Measurements from ENCODE around the gene RPS15. TPM values are rescaled to one million over a fixed set of nuclear protein-coding genes. Genes with fewer than 3 reads are reported as not detected.
A peak's percentile ranks its signal among the peaks of the same experiment; 100 is the strongest.

RPS15 gene
- 352 and 534 TPM in 2 replicates for total RNA-seq

GRCh38 chr19:1438035-1438932 lies at the start of gene RPS15:
Gene RPS15 (plus strand): TSS chr19:1438396. CDS start chr19:1438426, 30 bp downstream.
- DNase-seq (ENCODE audit: low read depth in 2 of 2), result peak; percentile 90 to 95

DNA sequence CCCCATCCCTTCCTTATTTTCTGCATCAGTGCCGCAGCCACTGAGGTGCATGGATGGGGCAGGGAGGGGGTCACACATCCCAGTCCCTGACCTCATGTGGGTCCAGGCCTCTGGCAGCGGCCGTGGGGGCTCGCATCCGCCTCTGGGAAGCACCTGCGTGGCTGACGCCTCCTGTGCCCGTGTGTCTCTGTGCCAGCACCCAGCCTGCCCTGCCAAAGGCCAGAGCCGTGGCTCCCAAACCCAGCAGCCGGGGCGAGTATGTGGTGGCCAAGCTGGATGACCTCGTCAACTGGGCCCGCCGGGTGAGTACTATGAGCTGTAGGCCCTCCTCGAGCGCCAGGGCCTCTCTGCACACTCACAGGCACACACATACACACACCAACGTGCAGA lies 49.6 kb upstream of the RPS15 start:
- DNase-seq (ENCODE audit: low read depth in 2 of 2), result no peak

- DNase-seq (ENCODE audit: low read depth in 2 of 2), result no peak
Measured at GRCh38 chr19:1389033-1389940, 48.9 kb upstream of the RPS15 start.

DNA sequence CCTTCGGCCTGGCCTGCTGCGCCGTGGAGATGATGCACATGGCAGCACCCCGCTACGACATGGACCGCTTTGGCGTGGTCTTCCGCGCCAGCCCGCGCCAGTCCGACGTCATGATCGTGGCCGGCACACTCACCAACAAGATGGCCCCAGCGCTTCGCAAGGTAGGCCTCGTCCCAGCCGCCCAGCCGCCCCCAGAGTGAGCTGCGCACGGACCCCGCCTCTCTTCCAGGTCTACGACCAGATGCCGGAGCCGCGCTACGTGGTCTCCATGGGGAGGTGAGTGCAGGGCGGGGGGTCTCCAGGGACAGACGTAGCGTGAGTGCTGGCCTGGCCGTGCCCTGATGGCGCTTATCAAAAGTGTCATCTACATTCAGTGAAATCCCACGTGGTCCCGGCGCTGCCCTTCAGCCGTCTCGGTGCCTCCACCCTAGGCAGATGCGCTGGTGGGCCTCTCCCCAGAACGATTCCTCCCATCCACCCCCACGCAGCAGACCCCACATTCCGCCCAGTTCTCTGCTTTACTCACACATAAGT lies 47.2 kb upstream of the RPS15 start:
- no peak for DNase-seq (ENCODE audit: low read depth in 2 of 2)

- DNase-seq (ENCODE audit: low read depth in 2 of 2), result no peak
Measured at GRCh38 chr19:1392407-1392806, 45.8 kb upstream of the RPS15 start.

DNA sequence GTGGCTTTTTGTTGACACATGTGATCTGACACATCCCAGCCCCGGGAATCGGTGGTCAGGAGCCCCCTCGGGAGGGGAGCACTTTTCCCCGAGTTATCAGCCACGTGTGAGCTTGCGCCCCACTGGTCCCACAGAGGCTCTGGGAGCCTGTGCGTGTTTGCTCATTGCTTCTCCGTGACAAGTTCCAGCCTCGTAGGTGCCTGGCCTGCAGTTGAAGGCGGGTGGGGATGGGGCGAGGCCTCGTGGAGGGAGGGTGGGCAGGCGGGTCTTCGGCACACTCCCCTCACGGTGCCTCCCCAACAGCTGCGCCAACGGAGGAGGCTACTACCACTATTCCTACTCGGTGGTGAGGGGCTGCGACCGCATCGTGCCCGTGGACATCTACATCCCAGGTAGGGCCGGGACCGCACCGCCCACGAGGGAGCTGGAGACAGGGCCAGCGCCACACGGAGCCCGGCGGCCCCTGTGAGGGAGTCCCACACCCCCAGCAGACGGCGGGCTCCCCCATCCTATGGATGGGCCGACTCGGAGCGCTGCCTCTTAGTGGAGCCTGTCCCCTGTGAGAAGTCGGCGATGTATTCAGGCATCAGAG lies 45.2 kb upstream of the RPS15 start:
- DNase-seq (ENCODE audit: low read depth in 2 of 2), result no peak

- no peak for DNase-seq (ENCODE audit: low read depth in 2 of 2)
Measured at GRCh38 chr19:1393841-1394240, 44.4 kb upstream of the RPS15 start.

DNA sequence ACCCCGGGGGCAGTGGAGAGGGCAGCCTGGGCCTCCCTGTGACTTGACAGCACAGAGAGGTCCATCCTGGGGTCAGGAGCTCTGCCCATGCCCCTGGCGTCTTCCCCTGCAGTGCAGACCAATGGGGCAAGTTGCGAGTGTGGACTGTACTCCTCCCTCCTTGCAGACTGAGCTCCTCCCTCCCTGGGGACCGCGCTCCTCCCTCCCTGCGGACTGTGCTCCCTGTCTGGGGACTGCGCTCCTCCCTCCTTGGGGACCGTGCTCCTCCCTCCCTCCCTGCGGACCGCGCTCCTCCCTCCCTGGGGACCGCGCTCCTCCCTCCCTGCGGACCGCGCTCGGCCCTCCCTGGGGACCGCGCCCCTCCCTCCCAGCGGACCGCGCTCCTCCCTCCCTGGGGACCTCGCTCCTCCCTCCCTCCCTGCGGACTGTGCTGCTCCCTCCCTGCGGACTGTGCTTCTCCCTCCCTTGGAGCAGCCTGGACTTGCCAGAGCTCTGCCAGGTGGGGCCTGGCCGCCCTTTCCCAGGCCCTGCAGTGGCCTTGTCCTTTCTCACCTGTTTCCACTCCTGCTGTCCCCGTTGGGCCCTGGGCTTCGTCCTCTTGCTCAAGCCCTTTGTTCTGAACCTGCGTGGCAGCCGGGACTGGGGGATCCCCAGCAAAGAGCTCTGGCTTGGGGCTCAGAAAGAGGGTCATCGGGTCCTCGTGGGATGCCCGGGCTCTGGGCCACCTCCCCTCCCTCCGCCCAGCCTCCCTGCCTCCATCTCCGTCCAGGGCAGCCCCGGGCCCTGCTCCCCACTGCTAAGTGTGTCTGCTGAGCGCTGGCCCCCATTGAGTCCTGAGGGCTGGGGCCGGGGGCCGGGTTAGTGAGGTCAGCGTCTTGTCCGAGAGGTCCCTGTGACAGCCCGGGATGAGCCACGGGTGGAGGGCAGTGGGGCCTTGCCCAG lies 43.7 kb upstream of the RPS15 start:
- DNase-seq (ENCODE audit: low read depth in 2 of 2), result no peak

GRCh38 chr19:1395194-1396018 lies 42.8 kb upstream of the RPS15 start:
- no peak for DNase-seq (ENCODE audit: low read depth in 2 of 2)

- DNase-seq (ENCODE audit: low read depth in 2 of 2), result no peak
Measured at GRCh38 chr19:1396019-1396767, 42.0 kb upstream of the RPS15 start.

GRCh38 chr19:1396768-1397679 lies 41.2 kb upstream of the RPS15 start:
- no peak for DNase-seq (ENCODE audit: low read depth in 2 of 2)

DNA sequence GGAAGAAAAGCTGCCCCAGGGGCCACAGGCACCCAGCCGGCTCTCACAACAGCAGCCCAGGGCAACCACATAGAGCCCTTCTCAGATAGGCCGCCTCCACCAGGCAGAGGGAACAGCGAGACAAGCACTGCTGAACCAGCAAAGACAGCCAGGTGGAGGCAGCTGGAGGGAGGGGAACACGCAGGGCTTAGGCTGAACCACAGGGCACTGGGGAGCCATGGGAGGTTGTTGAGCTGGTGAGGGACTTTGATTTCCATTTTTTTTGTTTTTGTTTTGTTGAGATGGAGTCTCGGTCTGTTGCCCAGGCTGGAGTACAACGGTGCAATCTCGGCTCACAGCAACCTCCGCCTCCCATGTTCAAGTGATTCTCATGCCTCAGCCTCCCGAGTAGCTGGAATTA lies 40.4 kb upstream of the RPS15 start:
- DNase-seq (ENCODE audit: low read depth in 2 of 2), result no peak

- DNase-seq (ENCODE audit: low read depth in 2 of 2), result no peak
Measured at GRCh38 chr19:1399079-1399478, 39.1 kb upstream of the RPS15 start.

GRCh38 chr19:1399745-1400144 lies 38.5 kb upstream of the RPS15 start:
- DNase-seq (ENCODE audit: low read depth in 2 of 2), result no peak

GRCh38 chr19:1400281-1401137 lies 37.7 kb upstream of the RPS15 start:
- DNase-seq (ENCODE audit: low read depth in 2 of 2), result no peak

DNA sequence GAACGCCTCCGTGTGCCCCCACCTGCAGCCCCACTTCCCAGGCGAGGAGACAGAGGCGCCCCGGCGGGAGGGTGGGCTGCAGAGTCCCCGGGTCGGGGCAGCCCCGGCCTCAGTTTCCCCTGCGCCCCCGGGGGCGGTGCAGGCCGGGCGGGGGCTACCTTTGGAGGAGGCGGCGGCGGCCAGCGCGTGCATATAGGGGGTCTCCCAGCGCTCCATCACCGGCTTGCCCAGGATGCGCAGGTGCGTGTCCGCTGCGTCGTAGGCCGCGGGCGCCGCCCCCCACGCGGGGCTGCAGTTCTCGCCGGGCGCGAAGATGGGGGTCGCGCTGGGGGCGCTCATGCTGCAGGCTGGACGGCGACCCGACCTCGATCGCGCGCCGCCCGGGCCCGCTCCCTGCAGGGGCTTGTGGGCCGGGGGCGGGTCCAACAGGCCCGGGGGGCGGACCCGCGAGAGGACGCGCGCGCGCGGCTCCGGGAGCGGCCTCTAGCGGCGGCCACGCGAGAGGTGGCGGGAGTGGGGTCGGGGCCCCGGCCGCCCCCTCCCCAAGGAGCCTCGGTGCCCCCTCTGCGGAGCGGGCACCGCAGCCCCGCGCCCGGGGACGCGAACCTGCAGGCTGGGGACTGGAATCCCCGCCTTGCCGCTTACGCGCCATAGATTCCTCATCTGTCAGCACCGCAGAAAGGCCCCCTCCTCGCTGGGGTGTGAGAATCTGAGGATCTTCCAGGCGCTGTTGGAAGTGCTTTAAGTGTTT lies 36.9 kb upstream of the RPS15 start, which contains the start of gene GAMT:
TSS of gene GAMT (minus strand) at position 405 of the 751 bp plus-strand sequence. CDS start at position 339, 66 bp downstream.
- peak in 1 of 2 donors; percentile 50 for DNase-seq (ENCODE audit: low read depth in 2 of 2)
